Liver (tissue), 9 donors: ENCODE data around the gene CPSF4L. TPM values are rescaled to one million over a fixed set of nuclear protein-coding genes. Genes with fewer than 3 reads are reported as not detected.

Experiments
- DNase-seq: peaks from one replicate; pipeline ENCODE4 v3.0.0-alpha.2; 2017; ENCODE audit warnings: low spot score
- H3K27ac ChIP-seq, 2 donors: one replicate each; pipeline ENCODE4 v1.7.0; 2013; ENCODE audit warnings: inconsistent platforms in 2 of 2, low read length in 2 of 2, control low read depth in 1 of 2, low read depth in 1 of 2, mild to moderate bottlenecking in 1 of 2
- H3K27me3 ChIP-seq, 4 donors: one replicate each; pipeline versions ENCODE4 v1.6.1 to v1.7.0; 2013; ENCODE audit warnings: low read length in 3 of 4, inconsistent platforms in 1 of 4, mild to moderate bottlenecking in 1 of 4, moderate library complexity in 1 of 4; ENCODE audit not compliant: control insufficient read depth in 4 of 4, insufficient read depth in 4 of 4
- H3K36me3 ChIP-seq, 4 donors: one replicate each; pipeline versions ENCODE4 v1.6.1 to v1.7.0; 2013; ENCODE audit warnings: low read length in 3 of 4, mild to moderate bottlenecking in 3 of 4, low read depth in 1 of 4, moderate library complexity in 1 of 4; ENCODE audit not compliant: control insufficient read depth in 4 of 4, insufficient read depth in 3 of 4
- H3K4me1 ChIP-seq, 4 donors: one replicate each; pipeline versions ENCODE4 v1.6.1 to v1.7.0; 2013; ENCODE audit warnings: low read length in 3 of 4, mild to moderate bottlenecking in 3 of 4, moderate library complexity in 1 of 4; ENCODE audit not compliant: control insufficient read depth in 4 of 4, insufficient read depth in 4 of 4
- H3K4me3 ChIP-seq, 3 donors: one replicate each; pipeline versions ENCODE4 v1.6.1 to v1.7.0; 2013; ENCODE audit warnings: low read length in 3 of 3, control low read depth in 1 of 3, low read depth in 1 of 3, mild to moderate bottlenecking in 1 of 3
- H3K9ac ChIP-seq, 2 donors: one replicate each; pipeline ENCODE4 v1.7.0; 2013; ENCODE audit warnings: low read length in 2 of 2, mild to moderate bottlenecking in 2 of 2, moderate library complexity in 2 of 2, control low read depth in 1 of 2, low read depth in 1 of 2
- H3K9me3 ChIP-seq, 4 donors: one replicate each; pipeline versions ENCODE4 v1.6.1 to v1.7.0; 2013; ENCODE audit warnings: low read length in 3 of 4; ENCODE audit not compliant: control insufficient read depth in 4 of 4
- EGR1 ChIP-seq, 2 donors: IDR thresholded peaks; 2 replicates each; pipeline ENCODE4 v1.6.1; 2016 to 2018; ENCODE audit warnings: antibody characterized with exemption in 2 of 2, low read depth in 2 of 2
- FOXA1 ChIP-seq: IDR thresholded peaks from 2 replicates; pipeline ENCODE4 v1.6.1; 2016; ENCODE audit warnings: antibody characterized with exemption
- FOXA2 ChIP-seq: IDR thresholded peaks from 2 replicates; pipeline ENCODE4 v1.6.1; 2016; ENCODE audit warnings: antibody characterized with exemption
- GABPA ChIP-seq, 2 donors: IDR thresholded peaks in 1 of 2; conservative IDR thresholded peaks in 1 of 2; 2 replicates each; pipeline ENCODE4 v1.6.1; 2016; ENCODE audit warnings: antibody characterized with exemption in 2 of 2, mild to moderate bottlenecking in 1 of 2, moderate library complexity in 1 of 2
- HNF4A ChIP-seq, 2 donors: conservative IDR thresholded peaks; 2 replicates each; pipeline ENCODE4 v1.6.1; 2016; ENCODE audit warnings: antibody characterized with exemption in 2 of 2, mild to moderate bottlenecking in 2 of 2
- HNF4G ChIP-seq: IDR thresholded peaks from 2 replicates; pipeline ENCODE4 v1.6.1; 2016; ENCODE audit warnings: antibody characterized with exemption
- JUND ChIP-seq, 2 donors: IDR thresholded peaks; 2 replicates each; pipeline ENCODE4 v1.6.1; 2016; ENCODE audit warnings: antibody characterized with exemption in 2 of 2
- NR2F2 ChIP-seq: IDR thresholded peaks from 2 replicates; pipeline ENCODE4 v1.6.1; 2016; ENCODE audit warnings: antibody characterized with exemption
- RAD21 ChIP-seq, 2 donors: IDR thresholded peaks; 2 replicates each; pipeline ENCODE4 v1.6.1; 2016; ENCODE audit warnings: antibody characterized with exemption in 2 of 2, mild to moderate bottlenecking in 2 of 2
- RXRA ChIP-seq, 2 donors: IDR thresholded peaks; 2 replicates each; pipeline ENCODE4 v1.6.1; 2017 to 2018; ENCODE audit warnings: antibody characterized with exemption in 2 of 2, mild to moderate bottlenecking in 1 of 2
- SP1 ChIP-seq: IDR thresholded peaks from 2 replicates; pipeline ENCODE4 v1.6.1; 2018; ENCODE audit warnings: antibody characterized with exemption, mild to moderate bottlenecking
- YY1 ChIP-seq: IDR thresholded peaks from 2 replicates; pipeline ENCODE4 v1.6.1; 2016; ENCODE audit warnings: antibody characterized with exemption, mild to moderate bottlenecking
- WGBS: extraction: QIAGEN DNeasy Blood & Tissue Kit; methylation state at CpG from one replicate; pipeline ENCODE4 v1.1.7; 2013; 5-methylcytosine and 5-hydroxymethylcytosine counted together
- polyA plus RNA-seq, 2 donors: library from polyadenylated mRNA; stranded (reverse) in 1 of 2; unstranded in 1 of 2; fragments of 200-250 nt in 1 of 2; fragments of >200 nt in 1 of 2; fragmentation: Nextera tagmentation in 1 of 2; extraction: Ambion mirVana in 1 of 2; gene quantifications; one replicate each; pipeline versions ENCODE4 v1.2.1 to v1.2.3, GENCODE V29; 2013 to 2015
- total RNA-seq, 2 donors: library from RNA; depleted of rRNA; stranded (reverse); fragments of >200 nt; gene quantifications; one replicate each; pipeline ENCODE4 v1.2.3, GENCODE V29; 2014
- TF ChIP-seq, protein P1 (sequence below): fragments of 150-350 bp; IDR thresholded peaks from 2 replicates; pipeline ENCODE4 v1.5.1; 2017; ENCODE audit warnings: improper control_type of control experiment, low read depth, low read length; ENCODE audit not compliant: missing input control
- TF ChIP-seq, protein P2 (sequence below): IDR thresholded peaks from 2 replicates; pipeline ENCODE4 v1.6.1; 2016; ENCODE audit warnings: antibody characterized with exemption
- TF ChIP-seq, protein P3 (sequence below): IDR thresholded peaks from 2 replicates; pipeline ENCODE4 v1.6.1; 2016; ENCODE audit warnings: antibody characterized with exemption
- TF ChIP-seq, protein P4 (sequence below): IDR thresholded peaks from 2 replicates; pipeline ENCODE4 v1.6.1; 2016; ENCODE audit warnings: antibody characterized with exemption
- TF ChIP-seq, protein P5 (sequence below): IDR thresholded peaks from 2 replicates; pipeline ENCODE4 v1.6.1; 2016; ENCODE audit warnings: antibody characterized with exemption, mild to moderate bottlenecking
- donor health status: healthy.
- donor health status: healthy.
- donor health status: healthy.
- donor health status: healthy.
- donor health status: healthy.

The CPSF4L gene
- total and polyA plus RNA-seq, 4 donors = not detected

DNA sequence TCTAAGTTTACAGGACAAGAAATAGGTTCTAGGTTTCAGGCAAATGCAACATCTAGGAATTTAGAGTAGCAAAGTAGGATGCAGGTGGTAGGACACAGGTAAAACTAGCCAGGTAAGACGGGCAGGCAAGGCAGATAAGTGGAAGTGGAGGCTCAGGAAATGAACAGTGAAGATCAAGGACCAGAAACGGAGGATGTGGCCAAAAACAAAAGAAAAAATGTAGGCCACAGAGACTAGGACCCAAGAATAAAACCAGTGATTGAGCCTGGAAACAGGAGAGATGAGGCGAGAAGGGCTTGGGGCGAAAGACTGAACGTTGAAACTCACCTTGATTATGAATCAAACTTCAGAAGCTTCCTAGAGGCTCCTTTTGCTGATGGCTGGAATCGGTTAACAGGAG is 24.0 kb downstream of the CPSF4L start:
- Histone ChIP-seq H3K9me3 (no peaks in the 10 kb centered on the region), H3K27me3 (no peaks in the 10 kb centered on the region), H3K4me1 (peaks cover 2 to 7% (median 6%) of the 10 kb centered on the region in 4 donors), H3K36me3 (peaks cover 2 to 14% (median 13%) of the 10 kb centered on the region in 4 donors), H3K27ac (no peak overlapping the region), H3K9ac (no peak overlapping the region), H3K4me3 (no peak overlapping the region)
- WGBS = 79% methylated on average over 6 of the region's 6 CpGs
- TF ChIP-seq FOXA2 = no peak
- no peak for TF ChIP-seq HNF4G
- no peak for TF ChIP-seq YY1
- no peak for TF ChIP-seq EGR1 (IDR thresholded peaks at IDR 0.05; ENCODE audit: low read depth in 2 of 2)
- TF ChIP-seq, protein P1, sequence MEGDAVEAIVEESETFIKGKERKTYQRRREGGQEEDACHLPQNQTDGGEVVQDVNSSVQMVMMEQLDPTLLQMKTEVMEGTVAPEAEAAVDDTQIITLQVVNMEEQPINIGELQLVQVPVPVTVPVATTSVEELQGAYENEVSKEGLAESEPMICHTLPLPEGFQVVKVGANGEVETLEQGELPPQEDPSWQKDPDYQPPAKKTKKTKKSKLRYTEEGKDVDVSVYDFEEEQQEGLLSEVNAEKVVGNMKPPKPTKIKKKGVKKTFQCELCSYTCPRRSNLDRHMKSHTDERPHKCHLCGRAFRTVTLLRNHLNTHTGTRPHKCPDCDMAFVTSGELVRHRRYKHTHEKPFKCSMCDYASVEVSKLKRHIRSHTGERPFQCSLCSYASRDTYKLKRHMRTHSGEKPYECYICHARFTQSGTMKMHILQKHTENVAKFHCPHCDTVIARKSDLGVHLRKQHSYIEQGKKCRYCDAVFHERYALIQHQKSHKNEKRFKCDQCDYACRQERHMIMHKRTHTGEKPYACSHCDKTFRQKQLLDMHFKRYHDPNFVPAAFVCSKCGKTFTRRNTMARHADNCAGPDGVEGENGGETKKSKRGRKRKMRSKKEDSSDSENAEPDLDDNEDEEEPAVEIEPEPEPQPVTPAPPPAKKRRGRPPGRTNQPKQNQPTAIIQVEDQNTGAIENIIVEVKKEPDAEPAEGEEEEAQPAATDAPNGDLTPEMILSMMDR = no peak
- TF ChIP-seq JUND (IDR thresholded peaks at IDR 0.05) = no peak
- no peak for TF ChIP-seq FOXA1
- no peak for TF ChIP-seq NR2F2
- TF ChIP-seq, protein P2, sequence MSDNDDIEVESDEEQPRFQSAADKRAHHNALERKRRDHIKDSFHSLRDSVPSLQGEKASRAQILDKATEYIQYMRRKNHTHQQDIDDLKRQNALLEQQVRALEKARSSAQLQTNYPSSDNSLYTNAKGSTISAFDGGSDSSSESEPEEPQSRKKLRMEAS = no peak
- TF ChIP-seq RXRA (IDR thresholded peaks at IDR 0.05) = no peak
- TF ChIP-seq GABPA (IDR thresholded peaks at IDR 0.05 in 1 of 2, conservative IDR thresholded peaks at IDR 0.05 in 1 of 2) = no peak
- TF ChIP-seq HNF4A (conservative IDR thresholded peaks at IDR 0.05) = no peak
- TF ChIP-seq, protein P3, sequence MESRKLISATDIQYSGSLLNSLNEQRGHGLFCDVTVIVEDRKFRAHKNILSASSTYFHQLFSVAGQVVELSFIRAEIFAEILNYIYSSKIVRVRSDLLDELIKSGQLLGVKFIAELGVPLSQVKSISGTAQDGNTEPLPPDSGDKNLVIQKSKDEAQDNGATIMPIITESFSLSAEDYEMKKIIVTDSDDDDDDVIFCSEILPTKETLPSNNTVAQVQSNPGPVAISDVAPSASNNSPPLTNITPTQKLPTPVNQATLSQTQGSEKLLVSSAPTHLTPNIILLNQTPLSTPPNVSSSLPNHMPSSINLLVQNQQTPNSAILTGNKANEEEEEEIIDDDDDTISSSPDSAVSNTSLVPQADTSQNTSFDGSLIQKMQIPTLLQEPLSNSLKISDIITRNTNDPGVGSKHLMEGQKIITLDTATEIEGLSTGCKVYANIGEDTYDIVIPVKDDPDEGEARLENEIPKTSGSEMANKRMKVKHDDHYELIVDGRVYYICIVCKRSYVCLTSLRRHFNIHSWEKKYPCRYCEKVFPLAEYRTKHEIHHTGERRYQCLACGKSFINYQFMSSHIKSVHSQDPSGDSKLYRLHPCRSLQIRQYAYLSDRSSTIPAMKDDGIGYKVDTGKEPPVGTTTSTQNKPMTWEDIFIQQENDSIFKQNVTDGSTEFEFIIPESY = no peak
- TF ChIP-seq, protein P4, sequence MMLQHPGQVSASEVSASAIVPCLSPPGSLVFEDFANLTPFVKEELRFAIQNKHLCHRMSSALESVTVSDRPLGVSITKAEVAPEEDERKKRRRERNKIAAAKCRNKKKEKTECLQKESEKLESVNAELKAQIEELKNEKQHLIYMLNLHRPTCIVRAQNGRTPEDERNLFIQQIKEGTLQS = no peak
- TF ChIP-seq RAD21 (IDR thresholded peaks at IDR 0.05) = no peak
- TF ChIP-seq, protein P5, sequence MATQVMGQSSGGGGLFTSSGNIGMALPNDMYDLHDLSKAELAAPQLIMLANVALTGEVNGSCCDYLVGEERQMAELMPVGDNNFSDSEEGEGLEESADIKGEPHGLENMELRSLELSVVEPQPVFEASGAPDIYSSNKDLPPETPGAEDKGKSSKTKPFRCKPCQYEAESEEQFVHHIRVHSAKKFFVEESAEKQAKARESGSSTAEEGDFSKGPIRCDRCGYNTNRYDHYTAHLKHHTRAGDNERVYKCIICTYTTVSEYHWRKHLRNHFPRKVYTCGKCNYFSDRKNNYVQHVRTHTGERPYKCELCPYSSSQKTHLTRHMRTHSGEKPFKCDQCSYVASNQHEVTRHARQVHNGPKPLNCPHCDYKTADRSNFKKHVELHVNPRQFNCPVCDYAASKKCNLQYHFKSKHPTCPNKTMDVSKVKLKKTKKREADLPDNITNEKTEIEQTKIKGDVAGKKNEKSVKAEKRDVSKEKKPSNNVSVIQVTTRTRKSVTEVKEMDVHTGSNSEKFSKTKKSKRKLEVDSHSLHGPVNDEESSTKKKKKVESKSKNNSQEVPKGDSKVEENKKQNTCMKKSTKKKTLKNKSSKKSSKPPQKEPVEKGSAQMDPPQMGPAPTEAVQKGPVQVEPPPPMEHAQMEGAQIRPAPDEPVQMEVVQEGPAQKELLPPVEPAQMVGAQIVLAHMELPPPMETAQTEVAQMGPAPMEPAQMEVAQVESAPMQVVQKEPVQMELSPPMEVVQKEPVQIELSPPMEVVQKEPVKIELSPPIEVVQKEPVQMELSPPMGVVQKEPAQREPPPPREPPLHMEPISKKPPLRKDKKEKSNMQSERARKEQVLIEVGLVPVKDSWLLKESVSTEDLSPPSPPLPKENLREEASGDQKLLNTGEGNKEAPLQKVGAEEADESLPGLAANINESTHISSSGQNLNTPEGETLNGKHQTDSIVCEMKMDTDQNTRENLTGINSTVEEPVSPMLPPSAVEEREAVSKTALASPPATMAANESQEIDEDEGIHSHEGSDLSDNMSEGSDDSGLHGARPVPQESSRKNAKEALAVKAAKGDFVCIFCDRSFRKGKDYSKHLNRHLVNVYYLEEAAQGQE = no peak
- no peak for DNase-seq

DNA sequence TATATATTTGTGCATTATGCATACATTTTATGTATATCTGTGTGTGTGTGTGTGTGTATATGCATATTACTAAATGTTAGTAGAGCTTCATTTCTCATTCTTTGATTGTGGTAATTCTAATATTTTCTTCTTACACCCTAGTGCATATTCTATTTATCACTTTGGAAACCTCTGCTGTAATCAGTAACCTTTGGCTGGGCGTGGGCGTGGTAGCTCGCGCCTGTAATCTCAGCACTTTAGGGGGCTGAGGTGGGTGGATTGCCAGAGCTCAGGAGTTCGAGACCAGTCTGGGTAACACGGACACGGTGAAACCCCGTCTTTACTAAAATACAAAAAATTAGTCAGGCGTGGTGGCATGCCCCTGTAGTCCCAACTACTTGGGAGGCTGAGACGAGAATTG is 26.9 kb downstream of the CPSF4L start:
- no peaks in the 10 kb centered on the region for H3K27me3 ChIP-seq
- H3K36me3 ChIP-seq = peaks cover 2 to 13% (median 9%) of the 10 kb centered on the region in 4 donors
- H3K4me3 ChIP-seq = no peak overlapping the region
- WGBS = 74% methylated on average over 10 of the region's 10 CpGs
- TF ChIP-seq SP1 = no peak
- no peak for TF ChIP-seq JUND (IDR thresholded peaks at IDR 0.05)
- DNase-seq = no peak
- peaks cover 2 to 17% (median 13%) of the 10 kb centered on the region in 4 donors for H3K4me1 ChIP-seq
- no peaks in the 10 kb centered on the region for H3K9me3 ChIP-seq
- H3K27ac ChIP-seq = no peak overlapping the region
- no peak overlapping the region for H3K9ac ChIP-seq
